HFFc6 (cell line): ENCODE results near the gene SRRM3. TPM values are rescaled to one million over a fixed set of nuclear protein-coding genes. Genes with fewer than 3 reads are reported as not detected.

ENCODE experiments used
- DNase-seq: peaks from one replicate; pipeline ENCODE4 v3.0.0-alpha.2; 2018
- H3K27ac Mint-ChIP-seq: 2 replicates; pipeline ENCODE4 v1.8.0; 2020; ENCODE audit warnings: mild to moderate bottlenecking, mixed read lengths
- H3K27me3 Mint-ChIP-seq: 2 replicates; pipeline ENCODE4 v1.8.0; 2021; ENCODE audit warnings: mild to moderate bottlenecking, moderate library complexity, mixed read lengths; ENCODE audit not compliant: insufficient read depth
- H3K36me3 Mint-ChIP-seq: 2 replicates; pipeline ENCODE4 v1.8.0; 2021; ENCODE audit warnings: low read depth, mixed read lengths
- H3K4me1 Mint-ChIP-seq: 2 replicates; pipeline ENCODE4 v1.8.0; 2020; ENCODE audit warnings: low read depth, mixed read lengths
- H3K4me3 Mint-ChIP-seq: 2 replicates; pipeline ENCODE4 v1.8.0; 2020; ENCODE audit warnings: mild to moderate bottlenecking, moderate library complexity, mixed read lengths
- H3K9me3 Mint-ChIP-seq: 2 replicates; pipeline ENCODE4 v1.8.0; 2020; ENCODE audit warnings: mild to moderate bottlenecking, mixed read lengths
- CTCF ChIP-seq: fragments of 200-600 bp; sonication (generic); IDR thresholded peaks from 2 replicates; pipeline ENCODE4 v1.5.0; 2021; ENCODE audit warnings: antibody characterized with exemption, mild to moderate bottlenecking
- total RNA-seq, 6 experiments: library from RNA; stranded (reverse); fragmentation: NEBNext Ultra II Directional; extraction: Animal tissue kit (Norgen Biotek cat#: 25700); gene quantifications; 2 replicates in 1 of 6; 3 replicates in 5 of 6; pipeline ENCODE4 v1.2.3, GENCODE V29; 2021

The SRRM3 gene
- total RNA-seq, 6 experiments from 2014 or later: 0.09 to 0.23 (median 0.18) TPM; not detected in 1

- Mint-ChIP-seq H3K9me3 (no peaks in the 10 kb centered on the region), H3K4me3 (no peak overlapping the region), H3K4me1 (no peaks in the 10 kb centered on the region), H3K27ac (no peak overlapping the region), H3K36me3 (no peaks in the 10 kb centered on the region; the same call in 1 of the 2 replicates), H3K27me3 (peaks cover 15% of the 10 kb centered on the region)
- no peak for TF ChIP-seq CTCF
- peak; percentile 48 for DNase-seq
Measured at GRCh38 chr7:76191783-76192240, 9.9 kb upstream of the SRRM3 start.

- no peaks in the 10 kb centered on the region for H3K9me3 Mint-ChIP-seq
- H3K27ac Mint-ChIP-seq: no peak overlapping the region
Measured at GRCh38 chr7:76193466-76193865, 8.2 kb upstream of the SRRM3 start.

GRCh38 chr7:76193883-76194282 is 7.8 kb upstream of the SRRM3 start:
- Mint-ChIP-seq H3K27ac (no peak overlapping the region), H3K4me1 (no peaks in the 10 kb centered on the region), H3K9me3 (no peaks in the 10 kb centered on the region), H3K27me3 (peaks cover 15% of the 10 kb centered on the region), H3K4me3 (no peak overlapping the region), H3K36me3 (no peaks in the 10 kb centered on the region; the same call in 1 of the 2 replicates)
- TF ChIP-seq CTCF: no peak
- DNase-seq: no peak

More at GRCh38 chr7:76193466-76193865, 8.2 kb upstream of the SRRM3 start:
- H3K4me1 Mint-ChIP-seq: no peaks in the 10 kb centered on the region
- no peak for TF ChIP-seq CTCF
- no peak overlapping the region for H3K4me3 Mint-ChIP-seq
- H3K36me3 Mint-ChIP-seq: no peaks in the 10 kb centered on the region; the same call in 1 of the 2 replicates
- DNase-seq: no peak
- peaks cover 14% of the 10 kb centered on the region for H3K27me3 Mint-ChIP-seq

GRCh38 chr7:76196786-76197185 is 4.9 kb upstream of the SRRM3 start:
- H3K9me3 Mint-ChIP-seq: no peaks in the 10 kb centered on the region
- no peak overlapping the region for H3K4me3 Mint-ChIP-seq
- no peaks in the 10 kb centered on the region for H3K4me1 Mint-ChIP-seq
- no peak for TF ChIP-seq CTCF
- H3K27me3 Mint-ChIP-seq: peaks cover 15% of the 10 kb centered on the region
- no peak for DNase-seq
- H3K27ac Mint-ChIP-seq: no peak overlapping the region
- H3K36me3 Mint-ChIP-seq: no peaks in the 10 kb centered on the region; the same call in 1 of the 2 replicates

GRCh38 chr7:76198202-76198601 is 3.5 kb upstream of the SRRM3 start:
- Mint-ChIP-seq H3K9me3 (no peaks in the 10 kb centered on the region), H3K27ac (no peak overlapping the region), H3K4me1 (no peaks in the 10 kb centered on the region), H3K4me3 (no peak overlapping the region), H3K27me3 (peaks cover 13% of the 10 kb centered on the region), H3K36me3 (no peaks in the 10 kb centered on the region)
- no peak for TF ChIP-seq CTCF
- no peak for DNase-seq

GRCh38 chr7:76202666-76203030 is 952 bp downstream of the SRRM3 start:
- Mint-ChIP-seq H3K27me3 (peaks cover 21% of the 10 kb centered on the region; the same call in 1 of the 2 replicates), H3K27ac (no peak overlapping the region), H3K9me3 (no peaks in the 10 kb centered on the region), H3K4me3 (no peak overlapping the region), H3K4me1 (no peaks in the 10 kb centered on the region), H3K36me3 (no peaks in the 10 kb centered on the region)
- no peak for TF ChIP-seq CTCF
- no peak for DNase-seq
